GM21786 (cell line): ENCODE data around the gene CDK11A.
A peak's percentile ranks its signal among the peaks of the same experiment; 100 is the strongest.
"Not testable (repeated sequence)": the region's sequence is repeated elsewhere in the genome, so short reads cannot be mapped to it uniquely, and the experiment has no call there.

Experiments used
- ATAC-seq: cut with Tn5 transposase; IDR thresholded peaks from one replicate; pipeline ENCODE4 v1.9.1; 2021; ENCODE audit not compliant: unreplicated experiment

CDK11A gene

DNA sequence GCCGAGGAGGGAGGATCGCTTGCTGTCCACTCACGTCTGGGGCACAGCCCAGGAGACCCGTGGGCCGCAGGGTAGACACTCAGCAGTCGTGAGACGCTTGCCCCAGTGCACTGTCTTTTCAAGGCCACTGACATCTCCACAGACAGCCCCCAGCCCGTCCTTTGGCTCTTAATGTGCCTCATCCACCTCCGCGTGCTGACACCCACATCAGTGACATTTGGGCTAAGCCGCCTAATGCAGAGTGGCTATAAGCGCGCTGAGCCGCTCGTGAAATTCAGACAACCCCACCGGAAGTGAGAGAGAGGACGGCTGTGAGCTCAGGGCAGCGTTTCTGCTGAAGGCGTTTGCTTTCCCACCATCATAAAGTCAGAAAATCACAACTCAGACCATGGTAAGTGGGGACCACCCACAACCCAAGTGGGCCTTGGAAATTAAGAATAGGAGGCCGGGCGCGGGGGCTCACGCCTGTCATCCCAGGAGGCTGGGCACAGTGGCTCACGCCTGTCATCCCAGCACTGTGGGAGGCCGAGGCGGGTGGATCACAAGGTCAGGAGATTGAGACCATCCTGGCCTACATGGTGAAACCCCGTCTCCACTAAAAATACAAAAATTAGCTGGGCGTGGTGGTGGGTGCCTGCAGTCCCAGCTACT, 40.0 kb downstream of the CDK11A start:
- ATAC-seq, result no peak

DNA sequence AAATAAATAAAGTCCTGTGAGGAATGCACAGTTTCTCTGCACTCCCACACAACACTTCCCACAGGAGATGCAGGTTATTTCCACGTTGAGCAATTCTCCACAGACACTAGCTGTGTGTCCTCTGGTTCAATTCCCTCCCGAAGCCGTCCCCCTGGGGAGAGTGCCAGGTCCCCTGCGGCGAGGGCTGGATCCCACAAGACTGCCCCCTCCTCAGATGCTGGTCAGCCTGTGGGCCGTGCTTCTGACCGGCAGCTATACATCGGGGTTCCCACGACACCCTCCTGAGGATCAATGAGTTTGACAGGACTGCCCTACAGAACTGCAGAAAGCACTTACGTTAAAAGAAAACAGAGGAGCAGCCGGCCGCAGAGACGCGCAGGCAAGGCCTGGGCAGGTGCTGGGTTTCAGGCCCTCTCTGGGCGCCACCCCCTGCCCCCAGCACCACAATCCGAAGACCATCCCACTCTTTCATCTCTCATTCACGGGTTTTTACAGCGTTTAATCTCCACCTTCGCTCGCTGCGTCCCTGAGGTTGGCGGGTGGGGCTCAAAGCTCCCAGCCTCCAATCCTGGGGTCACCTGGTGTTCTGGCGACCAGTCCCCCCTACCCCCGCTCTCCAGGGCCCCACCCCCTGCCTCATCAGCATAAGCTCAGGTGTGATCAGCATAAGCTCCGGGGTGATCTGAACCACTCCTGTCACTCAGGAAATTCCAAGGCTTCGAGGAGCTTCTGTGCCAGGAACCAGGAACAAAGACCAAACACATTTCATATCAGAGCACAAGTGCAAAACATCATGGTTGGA, 40.9 kb downstream of the CDK11A start:
- ATAC-seq, result no peak

DNA sequence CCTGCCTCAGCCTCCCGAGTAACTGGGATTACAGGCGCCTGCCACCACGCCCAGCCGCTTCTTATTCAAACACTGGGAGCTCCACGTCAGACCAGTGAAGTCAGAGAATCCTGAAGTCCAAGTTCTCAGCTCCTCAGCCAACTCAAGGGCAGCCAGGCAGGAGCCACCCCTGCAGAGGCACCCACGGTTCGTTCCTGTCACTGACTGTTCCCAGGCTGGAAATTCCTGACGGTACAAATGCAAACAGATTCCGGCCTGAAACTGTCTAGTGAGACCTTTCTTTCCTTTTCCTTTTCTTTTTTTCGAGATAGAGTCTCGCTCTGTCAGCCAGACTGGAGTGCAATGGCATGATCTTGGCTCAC, 43.3 kb downstream of the CDK11A start:
- no peak for ATAC-seq

DNA sequence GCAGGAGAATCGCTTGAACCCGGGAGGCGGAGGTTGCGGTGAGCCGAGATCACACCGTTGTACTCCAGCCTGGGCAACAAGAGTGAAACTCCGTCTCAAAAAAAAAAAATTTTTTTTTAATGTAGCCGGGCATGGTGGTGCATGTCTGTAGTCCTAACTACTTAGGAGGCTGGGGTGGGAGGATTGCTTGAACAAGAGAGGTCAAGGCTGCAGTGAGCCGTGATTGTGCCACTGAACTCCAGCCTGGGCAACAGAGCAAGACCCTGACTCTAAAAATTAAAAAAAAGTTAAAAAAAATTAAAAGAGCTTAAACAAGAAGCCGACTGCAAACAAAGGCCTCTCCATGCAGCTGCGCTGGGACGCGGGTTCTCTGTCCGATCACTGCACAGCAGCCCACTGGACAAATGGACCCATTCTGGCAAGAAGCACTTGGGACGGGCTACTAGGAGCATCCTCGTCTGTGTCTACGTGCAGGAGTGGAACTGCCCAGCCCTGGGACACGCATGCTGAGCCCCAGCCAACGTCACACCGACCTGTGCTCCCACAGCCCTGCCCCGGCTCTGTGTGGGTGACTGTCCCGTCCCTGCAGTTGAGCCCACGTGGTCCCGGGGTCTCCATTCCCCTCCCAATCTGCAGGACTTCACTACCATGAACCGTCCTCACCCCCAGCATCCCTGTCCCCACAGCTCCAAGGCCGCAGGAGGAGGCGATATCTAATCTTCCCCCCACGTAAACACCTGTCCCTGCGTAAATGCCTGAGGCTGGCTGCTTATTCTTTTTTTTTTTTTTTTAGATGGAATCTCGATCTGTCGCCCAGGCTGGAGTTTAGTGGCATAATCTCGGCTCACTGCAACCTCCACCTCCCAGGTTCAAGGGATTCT, 43.9 kb downstream of the CDK11A start:
- ATAC-seq, result no peak

DNA sequence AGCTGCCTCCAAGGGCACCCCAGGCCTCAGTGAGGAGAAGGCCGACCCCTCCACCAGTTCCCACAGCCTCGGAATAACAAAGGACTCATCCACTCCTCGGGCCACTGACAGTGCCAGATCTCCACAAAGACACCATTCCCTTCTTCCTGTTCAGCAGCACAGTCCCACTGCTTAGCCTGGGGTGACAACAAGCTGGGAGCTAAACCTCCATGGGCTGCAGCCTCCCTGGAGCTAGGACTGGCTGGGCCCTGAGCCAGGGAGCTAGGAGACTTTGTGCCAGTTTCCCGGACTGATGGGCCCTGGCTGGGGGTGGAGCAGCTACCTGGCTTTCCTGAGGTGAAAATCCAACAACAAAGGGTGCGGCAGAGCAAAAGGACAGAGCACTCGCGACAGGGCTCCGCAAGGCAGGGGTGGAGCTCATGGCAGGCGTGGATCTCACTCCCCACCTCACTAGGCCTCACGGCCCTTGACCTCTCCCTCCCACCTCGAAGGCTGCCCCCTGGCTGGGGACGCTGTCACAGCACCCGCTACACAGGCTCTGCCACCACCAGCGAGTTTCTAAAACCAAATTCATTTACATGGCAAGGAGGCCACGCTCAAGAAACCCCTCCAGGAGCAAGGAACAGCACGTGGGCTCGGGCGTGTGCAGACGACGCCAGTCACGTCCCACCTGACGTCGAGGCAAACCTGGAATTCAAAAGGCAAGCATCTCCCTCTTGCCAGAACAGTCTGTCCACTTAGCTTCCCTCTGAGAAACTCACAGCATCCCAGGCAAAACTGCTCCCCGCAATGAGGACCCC, 45.4 kb downstream of the CDK11A start:
- ATAC-seq, result no peak

DNA sequence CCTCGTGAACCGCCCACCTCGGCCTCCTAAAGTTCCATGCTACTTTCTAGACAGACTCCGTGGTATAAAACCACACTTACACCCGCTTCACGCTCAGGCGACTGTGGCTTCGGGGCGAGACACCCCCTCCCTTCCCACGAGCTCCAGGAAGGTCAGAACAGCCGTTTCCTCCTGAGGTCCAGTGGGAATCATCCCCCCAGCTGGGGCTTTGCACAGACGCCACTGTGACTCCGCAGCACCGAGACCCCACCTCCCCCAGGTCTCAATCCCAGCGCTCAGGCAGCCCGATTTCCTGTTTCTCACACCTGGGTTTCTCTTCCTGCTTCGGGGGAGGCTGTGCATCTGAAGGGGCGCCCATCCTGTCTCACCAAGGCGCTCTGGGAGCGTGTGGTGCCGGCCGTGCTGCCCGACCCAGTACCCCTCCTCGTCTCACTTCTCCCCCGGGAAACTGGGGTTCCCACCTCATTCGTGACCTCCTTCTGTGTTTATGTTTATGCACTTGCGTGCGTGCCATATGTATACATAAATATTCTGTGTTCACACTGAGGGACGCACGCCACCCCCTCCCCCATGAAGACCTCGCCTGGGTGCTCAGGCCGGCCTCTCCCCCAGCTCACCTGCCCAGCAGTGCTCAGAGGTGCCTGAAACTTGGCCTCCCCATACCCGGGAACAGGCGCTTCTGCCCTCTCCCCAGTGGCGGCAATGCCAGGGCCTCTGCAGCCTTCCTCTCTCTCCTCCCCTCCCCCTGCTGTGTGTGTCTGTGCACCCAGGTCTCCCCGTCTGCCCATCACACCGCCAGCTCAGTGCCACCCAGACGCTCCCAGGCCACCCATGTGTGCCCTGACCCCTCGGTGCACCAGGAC, 46.2 kb downstream of the CDK11A start:
- ATAC-seq, result peak; percentile 66

DNA sequence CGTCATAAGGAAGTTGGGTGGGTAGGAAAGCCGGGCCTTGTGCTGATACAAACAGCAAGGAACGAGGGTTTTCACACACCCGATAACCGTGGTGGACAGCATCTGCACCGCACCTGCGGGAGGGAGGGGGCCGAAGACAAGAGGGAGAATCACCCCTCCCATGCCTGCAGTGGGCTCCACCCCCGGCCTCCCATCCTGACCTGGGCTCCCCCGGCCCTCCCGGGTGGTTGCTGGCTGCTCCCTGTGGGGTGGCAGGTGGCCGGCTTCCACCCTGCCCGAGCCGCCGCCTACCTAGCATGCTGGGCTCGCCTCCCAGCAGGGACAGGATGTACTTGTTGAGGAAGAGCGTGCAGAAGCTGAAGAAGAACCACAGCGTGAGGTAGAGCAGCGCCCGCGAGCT, 48.1 kb downstream of the CDK11A start:
- ATAC-seq, result not testable (repeated sequence)

DNA sequence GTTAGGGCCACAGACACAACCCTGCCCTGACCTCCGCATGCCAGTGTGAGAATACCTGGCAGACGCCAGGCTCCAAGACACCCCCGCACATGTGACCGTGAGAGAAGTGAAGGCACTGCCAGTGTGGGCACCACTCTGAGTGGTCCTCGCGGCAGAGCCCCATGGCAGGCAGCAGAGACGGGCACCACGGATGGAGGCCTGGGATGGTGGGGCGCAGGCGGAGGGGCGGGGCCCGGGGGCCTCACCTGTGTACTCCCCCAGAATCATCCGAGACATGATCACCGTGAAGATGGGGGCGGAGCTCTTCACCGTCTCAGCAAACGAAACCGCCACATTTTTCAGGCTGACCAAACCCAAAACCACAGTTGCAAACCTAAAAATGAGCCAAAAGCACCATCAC, 48.9 kb downstream of the CDK11A start:
- not testable (repeated sequence) for ATAC-seq

DNA sequence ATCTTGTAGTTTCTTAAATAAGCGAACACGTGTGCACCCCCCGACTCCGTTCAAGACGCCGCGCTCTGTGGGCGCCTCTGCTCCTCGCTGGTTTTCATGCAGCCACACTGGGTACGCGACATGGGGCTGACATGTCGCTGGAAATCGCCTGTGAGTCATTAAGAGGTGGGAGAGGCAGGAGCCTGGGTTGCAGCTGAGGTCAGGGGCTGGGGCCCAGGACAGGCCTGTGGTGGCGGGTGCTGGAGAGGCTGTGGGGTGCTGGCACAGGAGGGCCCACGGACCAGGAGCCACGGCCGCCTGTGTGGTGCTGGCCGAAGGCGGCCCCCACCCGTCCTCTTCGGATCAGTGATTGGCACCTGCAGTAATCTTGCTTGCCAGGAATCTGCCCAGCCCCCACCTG, 49.4 kb downstream of the CDK11A start:
- ATAC-seq, result not testable (repeated sequence)

DNA sequence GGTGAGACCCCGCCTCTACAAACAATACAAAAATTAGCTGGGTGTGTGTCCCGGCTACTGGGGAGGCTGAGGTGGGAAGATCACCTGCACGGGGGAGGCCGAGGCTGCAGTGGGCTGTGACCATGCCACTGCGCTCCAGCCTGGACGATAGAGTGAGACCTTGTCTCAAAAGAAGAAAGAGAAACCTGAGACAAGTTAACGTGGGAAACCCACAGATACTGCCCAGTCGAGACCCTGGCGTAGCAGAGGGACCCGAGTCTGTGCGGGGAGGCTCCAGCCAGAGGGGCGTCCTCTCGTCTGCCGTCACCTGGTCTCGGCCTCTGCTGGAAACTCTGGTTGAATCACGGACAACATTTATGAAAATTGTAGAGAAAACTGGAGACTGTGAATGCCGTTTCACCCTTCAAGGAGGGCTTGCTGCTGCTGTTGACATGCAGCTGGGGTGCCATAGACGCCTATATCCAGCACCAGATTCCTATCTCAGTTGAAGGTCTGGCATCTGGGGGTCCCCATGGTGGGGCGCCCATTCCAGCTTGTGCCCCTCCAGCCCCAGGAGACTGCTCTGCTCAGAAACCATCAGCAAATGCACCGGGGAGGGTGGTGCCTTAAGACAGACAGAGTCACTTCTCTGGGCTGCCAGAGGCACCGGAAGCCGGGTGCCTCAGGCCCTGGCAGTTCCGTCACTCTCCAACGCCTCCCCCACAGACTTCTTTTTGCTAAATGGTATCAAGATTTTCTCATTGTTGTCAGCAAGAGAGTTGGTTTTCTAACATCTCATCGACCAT, 51.8 kb downstream of the CDK11A start:
- ATAC-seq, result no peak

DNA sequence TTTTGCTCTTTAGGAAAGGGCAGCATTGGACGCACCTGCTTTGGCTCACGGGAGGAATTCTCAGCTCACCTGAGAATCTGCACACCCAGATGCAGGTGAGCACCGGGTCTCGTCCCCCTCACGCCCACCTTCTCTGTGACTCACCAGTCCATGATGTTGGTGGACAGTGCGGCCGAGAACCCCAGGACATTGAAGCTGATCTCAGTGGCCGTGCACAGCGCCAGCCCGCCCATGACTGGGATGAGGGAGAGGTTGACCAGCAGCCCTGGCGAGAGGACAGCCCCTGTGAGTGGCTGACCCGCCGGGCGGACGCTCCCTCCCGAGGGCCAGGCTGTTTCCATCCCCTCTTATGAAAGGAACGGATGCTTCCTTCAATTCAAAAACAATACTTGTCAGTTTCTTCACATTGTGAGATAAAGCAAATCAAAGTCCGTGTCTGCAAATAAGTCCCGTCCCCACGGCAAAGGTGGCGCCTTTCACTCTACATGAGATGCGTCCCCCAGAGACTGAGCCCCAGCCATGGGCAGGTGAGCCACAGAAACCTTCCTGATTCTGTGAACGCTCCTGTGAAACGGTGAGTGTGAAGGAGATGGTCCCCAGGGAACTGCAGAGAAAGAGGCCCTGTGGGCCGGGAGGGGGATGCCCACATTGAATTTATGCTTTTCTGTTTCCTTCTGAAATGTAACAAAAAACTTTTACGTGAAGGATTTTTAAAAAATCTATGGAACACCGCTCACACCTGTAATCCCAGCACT, 52.6 kb downstream of the CDK11A start:
- ATAC-seq, result no peak

DNA sequence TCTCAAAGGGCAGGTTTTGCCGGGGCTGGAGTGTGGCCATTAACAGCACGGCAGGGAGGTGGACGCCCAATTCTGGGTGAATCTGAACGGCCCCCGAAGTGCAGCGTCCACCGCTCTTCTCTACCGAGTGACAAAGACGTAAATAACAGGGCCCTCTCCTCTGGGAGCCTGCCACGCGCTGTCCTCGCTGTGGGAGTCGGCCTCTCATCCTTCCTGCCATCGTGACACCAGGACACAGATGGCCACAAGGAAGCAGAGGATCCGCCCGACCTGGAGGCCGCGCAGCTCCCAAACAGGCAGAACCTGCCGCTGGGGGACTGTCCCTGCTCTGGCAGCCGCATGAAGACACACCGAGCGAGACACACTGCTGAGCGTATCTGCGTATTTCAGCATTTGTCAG, 53.3 kb downstream of the CDK11A start:
- ATAC-seq, result no peak

DNA sequence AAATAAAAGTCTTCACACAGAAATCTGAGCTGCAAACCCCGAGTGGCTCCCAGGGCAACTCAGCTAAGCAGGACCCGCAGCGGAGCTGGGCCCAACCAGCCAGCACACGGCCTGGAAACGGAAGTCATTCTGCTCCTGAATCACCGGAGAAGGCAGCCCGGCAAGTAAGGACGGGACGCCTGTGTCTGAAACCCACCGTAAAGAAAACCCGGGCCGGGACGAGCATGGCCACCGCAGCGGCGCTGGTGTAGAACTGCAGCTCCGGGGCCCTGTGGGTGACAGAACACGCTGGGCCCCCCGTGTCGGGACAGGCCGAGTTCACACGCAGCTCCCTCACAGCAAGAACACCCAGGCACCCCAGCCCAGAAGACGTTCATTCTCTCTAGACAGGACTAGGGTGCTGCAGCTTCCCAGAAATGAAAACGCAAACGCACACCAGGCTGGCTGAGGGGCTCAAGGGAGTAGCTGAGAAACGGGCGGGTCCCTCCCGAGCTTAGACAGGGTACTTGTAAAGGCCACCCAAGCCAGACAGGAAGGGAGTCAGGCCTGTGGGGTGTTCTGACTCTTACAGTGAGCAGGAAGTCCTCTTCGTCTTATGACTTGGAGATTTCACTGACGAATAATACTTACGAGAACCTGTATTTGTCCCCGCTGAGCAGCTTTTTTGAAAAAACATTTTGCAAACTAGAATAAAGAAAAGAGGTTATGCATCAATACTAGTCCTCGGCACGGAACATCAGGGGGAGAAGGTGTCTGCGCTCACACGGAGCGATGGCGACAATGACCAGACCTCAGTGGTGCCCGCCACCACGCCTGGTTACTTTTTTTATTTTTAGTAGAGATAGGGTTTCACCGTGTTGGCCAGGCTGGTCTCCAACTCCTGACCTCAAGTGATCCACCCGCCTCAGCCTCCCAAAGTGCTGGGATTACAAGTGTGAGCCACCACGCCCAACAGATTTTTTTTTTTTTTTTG, 54.4 kb downstream of the CDK11A start:
- ATAC-seq, result no peak

DNA sequence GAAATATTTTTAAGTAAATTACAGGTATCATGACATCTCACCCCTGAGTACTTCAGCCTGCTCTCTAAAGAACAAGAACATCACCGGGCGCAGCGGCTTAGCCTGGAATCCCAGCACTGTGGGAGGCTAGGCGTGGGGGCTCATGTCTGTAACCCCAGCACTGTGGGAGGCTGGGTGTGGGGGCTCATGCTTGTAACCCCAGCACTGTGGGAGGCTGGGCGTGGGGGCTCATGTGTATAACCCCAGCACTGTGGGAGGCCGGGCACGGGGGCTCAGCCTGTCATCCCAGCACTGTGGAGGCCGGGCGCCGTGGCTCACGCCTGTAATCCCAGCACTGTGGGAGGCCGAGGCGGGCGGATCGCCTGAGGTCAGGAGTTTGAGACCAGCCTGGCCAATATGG, 57.6 kb downstream of the CDK11A start:
- no peak for ATAC-seq

DNA sequence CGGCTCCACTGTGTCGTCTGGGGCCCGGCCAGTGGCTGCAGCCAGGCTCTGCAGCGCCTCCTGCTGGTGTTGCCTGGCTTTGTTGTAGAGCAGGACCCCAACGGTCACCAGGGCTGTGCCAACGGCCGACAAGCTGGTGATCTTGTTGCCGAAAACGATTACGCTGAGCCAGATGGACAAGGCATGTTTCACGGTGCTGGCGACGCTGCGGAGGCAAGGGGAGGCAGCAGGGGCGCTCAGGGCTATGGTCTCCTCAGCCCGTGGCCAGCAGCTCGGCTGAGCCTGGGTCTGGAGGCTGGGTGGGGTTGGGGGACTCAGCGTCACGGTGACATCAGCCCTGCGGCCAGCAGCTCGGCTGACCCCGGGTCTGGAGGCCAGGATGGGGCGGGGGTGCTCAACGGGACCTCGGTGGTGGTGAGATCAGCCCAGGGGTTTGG, 58.3 kb downstream of the CDK11A start:
- no peak for ATAC-seq

DNA sequence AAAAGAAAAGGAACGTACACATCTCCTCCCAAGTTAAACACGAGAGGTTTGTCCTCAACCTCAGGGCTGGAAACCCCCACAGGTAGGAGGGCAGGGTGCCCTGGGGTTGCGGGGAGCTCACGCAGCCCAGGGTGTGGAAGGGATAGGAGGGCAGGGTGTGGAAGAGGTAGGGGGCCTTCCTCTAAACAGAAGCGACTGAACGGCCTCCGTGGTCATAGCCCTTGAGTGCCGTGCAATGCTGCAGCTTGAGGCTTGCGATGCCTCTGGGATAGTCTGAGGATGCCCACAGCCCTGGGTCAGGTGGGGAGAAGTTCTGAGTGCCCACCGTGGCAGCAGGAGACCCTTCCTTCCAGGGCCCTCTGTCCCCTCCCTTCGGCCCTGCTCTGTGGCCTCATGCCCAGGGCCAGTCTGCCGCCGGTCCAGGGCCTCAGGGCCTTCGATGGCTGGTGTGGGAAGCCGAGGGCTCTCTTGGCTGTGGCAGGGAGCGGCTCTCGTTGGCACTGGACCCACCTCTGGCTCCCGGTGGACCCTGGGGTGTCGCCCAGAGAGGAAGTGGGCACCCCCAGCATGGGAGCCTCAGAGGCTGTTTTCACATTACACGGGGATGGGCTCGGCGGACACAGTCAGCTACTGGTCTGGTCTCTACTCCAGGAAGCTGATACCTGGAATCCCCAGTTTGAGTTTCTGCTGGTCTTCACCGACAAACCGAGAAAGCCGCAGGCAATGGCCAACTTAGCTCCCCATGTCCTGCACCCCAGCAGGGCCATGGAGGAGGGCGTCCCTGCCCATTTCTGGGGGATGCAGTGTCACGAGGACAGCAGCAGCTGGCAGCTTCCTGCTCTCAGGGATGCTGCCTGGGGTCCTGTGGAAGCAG, 59.0 kb downstream of the CDK11A start:
- no peak for ATAC-seq
